GM12865 (cell line): ENCODE results near the gene CATSPER3.

Source experiments
- DNase-seq: peaks from one replicate; pipeline ENCODE4 v3.0.0; 2010; ENCODE audit warnings: low read depth
- H3K4me3 ChIP-seq: 2 replicates; pipeline ENCODE4 v1.5.1; 2011; ENCODE audit warnings: mild to moderate bottlenecking, low read depth, low read length, control low read depth
- CTCF ChIP-seq: IDR thresholded peaks from 2 replicates; pipeline ENCODE4 v1.5.1; 2011; ENCODE audit warnings: low read length, control low read depth, low read depth, inconsistent platforms; ENCODE audit not compliant: insufficient read depth; ENCODE audit errors: missing control alignments

CATSPER3 gene

GRCh38 chr5:135033901-135034235, 66.2 kb downstream of the CATSPER3 start, which contains the start of gene PITX1:
Gene PITX1 (minus strand): TSS chr5:135034228. CDS start chr5:135033881, 347 bp downstream.
- TF ChIP-seq CTCF, result no peak
- peak; percentile 37 for DNase-seq
- H3K4me3 ChIP-seq, result peak within 1 kb of the TSS; percentile 50

GRCh38 chr5:135034236-135034962, 66.7 kb downstream of the CATSPER3 start:
- TF ChIP-seq CTCF, result no peak
- DNase-seq, result peak; percentile 24
- no peak overlapping the region for H3K4me3 ChIP-seq

- H3K4me3 ChIP-seq, result no peak overlapping the region
- no peak for TF ChIP-seq CTCF
- DNase-seq, result no peak
Measured at GRCh38 chr5:135034963-135035677, 67.4 kb downstream of the CATSPER3 start.

- DNase-seq, result no peak
- no peak for TF ChIP-seq CTCF
- H3K4me3 ChIP-seq, result no peak overlapping the region
Measured at GRCh38 chr5:135035678-135036030, 67.9 kb downstream of the CATSPER3 start.

GRCh38 chr5:135036405-135036804, 68.7 kb downstream of the CATSPER3 start:
- DNase-seq, result no peak
- TF ChIP-seq CTCF, result no peak
- H3K4me3 ChIP-seq, result no peak overlapping the region

- TF ChIP-seq CTCF, result no peak
- no peak overlapping the region for H3K4me3 ChIP-seq
- no peak for DNase-seq
Measured at GRCh38 chr5:135037519-135038204, 70.0 kb downstream of the CATSPER3 start.
